Mesenteric fat pad (tissue), 1 donor: ENCODE data around the gene TRNAU1AP. TPM values are rescaled to one million over a fixed set of nuclear protein-coding genes. Genes with fewer than 3 reads are reported as not detected.

Experiments used
- DNase-seq: peaks from one replicate; pipeline ENCODE4 v3.0.0-alpha.2; 2020; ENCODE audit warnings: low spot score
- total RNA-seq: library from RNA; stranded (reverse); fragmentation: NEBNext Ultra II Directional; extraction: Animal tissue kit (Norgen Biotek cat#: 25700); gene quantifications from one replicate; pipeline ENCODE4 v1.2.1, GENCODE V29; 2021
- donor health status: DM: yes; HTN: yes; CAD: no.

The TRNAU1AP gene
- total RNA-seq, 1 donor from 2014 or later: 25.1 TPM

GRCh38 chr1:28604411-28604810 lies 51.5 kb downstream of the TRNAU1AP start:
- DNase-seq: no peak

- DNase-seq: no peak
Measured at GRCh38 chr1:28604962-28605361, 52.1 kb downstream of the TRNAU1AP start.

GRCh38 chr1:28606771-28607170 lies 53.9 kb downstream of the TRNAU1AP start:
- DNase-seq: no peak

GRCh38 chr1:28613175-28613574 lies 60.3 kb downstream of the TRNAU1AP start:
- no peak for DNase-seq

Other genes starting within 250 kb of the TRNAU1AP start
- gene MED18, start 224.0 kb upstream of the TRNAU1AP start, total RNA-seq: 15.3 TPM
- 23.8 TPM for gene PHACTR4, start 183.3 kb upstream of the TRNAU1AP start, total RNA-seq
- 18.6 TPM for gene RCC1, start 47.0 kb upstream of the TRNAU1AP start, total RNA-seq
- 10.2 TPM for gene RAB42, start 39.2 kb downstream of the TRNAU1AP start, total RNA-seq
- 21.9 TPM for gene TAF12, start 90.0 kb downstream of the TRNAU1AP start, total RNA-seq
- gene RNU11, start 95.5 kb downstream of the TRNAU1AP start, total RNA-seq: not detected
- 11.4 TPM for gene GMEB1, start 115.7 kb downstream of the TRNAU1AP start, total RNA-seq
- 65.5 TPM for gene YTHDF2, start 183.9 kb downstream of the TRNAU1AP start, total RNA-seq